IMR-90 (cell line): Measurements from ENCODE around the gene INTS11. TPM values are rescaled to one million over a fixed set of nuclear protein-coding genes. Genes with fewer than 3 reads are reported as not detected.
A peak's percentile ranks its signal among the peaks of the same experiment; 100 is the strongest.

Experiments used
- ATAC-seq: fragments of 200-7000 bp; cut with Tn5 transposase; 2 replicates; pipeline ENCODE4 v1.9.1; 2020; ENCODE audit warnings: low read depth, mild to moderate bottlenecking, moderate library complexity
- BruUV-seq: library from RNA; stranded (reverse); fragments of 400-500 nt; replicated peaks from 2 replicates; lab custom pipeline; 2021; lab: Mats Ljungman, UMichigan
- CTCF ChIA-PET: fragments of 300-600 bp; formaldehyde crosslinking; extraction: SDS; loops from one replicate; lab custom pipeline; 2021; ENCODE audit warnings: antibody characterized with exemption; lab: Yijun Ruan, JAX
- POLR2A ChIA-PET: fragments of 300-600 bp; sonication (Branson Sonifier 250); formaldehyde crosslinking; loops from one replicate; lab custom pipeline; 2022; ENCODE audit warnings: antibody characterized with exemption; ENCODE audit not compliant: unreplicated experiment; lab: Charles Lee
- DNase-seq: peaks from one replicate; pipeline ENCODE4 v3.0.0; 2013
- H2AFZ ChIP-seq: replicated peaks from 2 replicates; pipeline ENCODE3; 2013; ENCODE audit warnings: low read length, mild to moderate bottlenecking; ENCODE audit not compliant: poor library complexity
- H2AK5ac ChIP-seq: 2 replicates; pipeline ENCODE4 v1.6.1; 2013; ENCODE audit warnings: low read depth, low read length, inconsistent platforms
- H2AK9ac ChIP-seq: replicated peaks from 2 replicates; pipeline ENCODE3; 2013; ENCODE audit warnings: mild to moderate bottlenecking, low read depth, low read length, moderate library complexity; ENCODE audit not compliant: poor library complexity
- H2BK120ac ChIP-seq: 2 replicates; pipeline ENCODE4 v1.6.1; 2013; ENCODE audit warnings: low read depth, low read length, inconsistent platforms
- H2BK15ac ChIP-seq: 3 replicates; pipeline ENCODE4 v1.6.1; 2013; ENCODE audit warnings: low read depth, low read length, inconsistent platforms
- H2BK20ac ChIP-seq: 2 replicates; pipeline ENCODE4 v1.6.1; 2013; ENCODE audit warnings: low read depth, mild to moderate bottlenecking, inconsistent platforms, low read length, moderate library complexity
- H2BK5ac ChIP-seq: 2 replicates; pipeline ENCODE4 v1.6.1; 2013; ENCODE audit warnings: mild to moderate bottlenecking, low read depth, low read length, inconsistent platforms; ENCODE audit not compliant: poor library complexity, severe bottlenecking
- H3K14ac ChIP-seq: replicated peaks from 2 replicates; pipeline ENCODE4 v1.6.1; 2013; ENCODE audit warnings: low read depth, low read length, inconsistent platforms
- H3K18ac ChIP-seq: 2 replicates; pipeline ENCODE4 v1.6.1; 2013; ENCODE audit warnings: low read depth, low read length, control low read depth
- H3K23ac ChIP-seq: 2 replicates; pipeline ENCODE4 v1.6.1; 2013; ENCODE audit warnings: low read depth, low read length, inconsistent platforms
- H3K27ac ChIP-seq: 2 replicates; pipeline ENCODE4 v1.5.1; 2013; ENCODE audit warnings: mild to moderate bottlenecking, control low read depth, low read length; ENCODE audit not compliant: insufficient read depth
- H3K27me3 ChIP-seq: 2 replicates; pipeline ENCODE4 v1.6.1; 2013; ENCODE audit warnings: low read length; ENCODE audit not compliant: control insufficient read depth, insufficient read depth
- H3K36me3 ChIP-seq: 2 replicates; pipeline ENCODE4 v1.6.1; 2013; ENCODE audit warnings: low read length, mixed read lengths; ENCODE audit not compliant: control insufficient read depth, insufficient read depth
- H3K4ac ChIP-seq: 2 replicates; pipeline ENCODE4 v1.6.1; 2013; ENCODE audit warnings: low read depth, low read length, inconsistent platforms
- H3K4me1 ChIP-seq: 2 replicates; pipeline ENCODE4 v1.6.1; 2013; ENCODE audit warnings: low read length, mixed read lengths; ENCODE audit not compliant: control insufficient read depth, insufficient read depth
- H3K4me2 ChIP-seq: 2 replicates; pipeline ENCODE4 v1.6.1; 2013; ENCODE audit warnings: low read depth, mild to moderate bottlenecking, control low read depth, low read length, moderate library complexity
- H3K4me3 ChIP-seq: 2 replicates; pipeline ENCODE4 v1.5.1; 2013; ENCODE audit warnings: low read depth, mild to moderate bottlenecking, control low read depth, low read length, moderate library complexity; ENCODE audit not compliant: insufficient read depth
- H3K56ac ChIP-seq: 2 replicates; pipeline ENCODE4 v1.6.1; 2013; ENCODE audit warnings: low read length, inconsistent platforms; ENCODE audit not compliant: insufficient read depth; ENCODE audit errors: extremely low read depth
- H3K79me1 ChIP-seq, 2 experiments: 2 replicates each; pipeline ENCODE4 v1.6.1; 2013; ENCODE audit warnings: low read length in 2 of 2, inconsistent platforms in 1 of 2, low read depth in 1 of 2
- H3K9ac ChIP-seq: 2 replicates; pipeline ENCODE4 v1.6.1; 2013; ENCODE audit warnings: low read depth, low read length, control low read depth
- H3K9me1 ChIP-seq: 2 replicates; pipeline ENCODE4 v1.6.1; 2013; ENCODE audit warnings: low read length, inconsistent platforms; ENCODE audit not compliant: insufficient read depth
- H3K9me3 ChIP-seq: 2 replicates; pipeline ENCODE4 v1.6.1; 2013; ENCODE audit warnings: low read length; ENCODE audit not compliant: control insufficient read depth, insufficient read depth
- H4K20me1 ChIP-seq: 2 replicates; pipeline ENCODE4 v1.6.1; 2013; ENCODE audit warnings: low read length, inconsistent platforms; ENCODE audit not compliant: insufficient read depth
- H4K5ac ChIP-seq: 2 replicates; pipeline ENCODE4 v1.6.1; 2013; ENCODE audit warnings: mild to moderate bottlenecking, low read depth, low read length, control low read depth
- H4K8ac ChIP-seq, 2 experiments: 2 replicates each; pipeline ENCODE4 v1.6.1; 2013; ENCODE audit warnings: low read depth in 2 of 2, low read length in 2 of 2, control low read depth in 1 of 2, inconsistent platforms in 1 of 2
- H4K91ac ChIP-seq: 2 replicates; pipeline ENCODE4 v1.6.1; 2013; ENCODE audit warnings: low read depth, low read length, inconsistent platforms; ENCODE audit not compliant: insufficient read depth
- CTCF ChIP-seq: conservative IDR thresholded peaks from 2 replicates; pipeline ENCODE4 v1.5.1; 2012; ENCODE audit warnings: mild to moderate bottlenecking, low read depth, low read length, improper control_type of control experiment
- MAFK ChIP-seq: IDR thresholded peaks from 2 replicates; pipeline ENCODE4 v1.6.1; 2012; ENCODE audit warnings: low read depth, low read length, improper control_type of control experiment
- MXI1 ChIP-seq: IDR thresholded peaks from 2 replicates; pipeline ENCODE4 v1.6.1; 2012; ENCODE audit warnings: low read depth, mild to moderate bottlenecking, low read length, moderate library complexity, borderline replicate concordance
- RCOR1 ChIP-seq: IDR thresholded peaks from 2 replicates; pipeline ENCODE4 v1.6.1; 2012; ENCODE audit warnings: mild to moderate bottlenecking, low read length, improper control_type of control experiment; ENCODE audit not compliant: insufficient replicate concordance
- RFX5 ChIP-seq: IDR thresholded peaks from 2 replicates; pipeline ENCODE4 v1.8.0; 2012; ENCODE audit warnings: low read depth, mild to moderate bottlenecking, low read length, moderate library complexity
- SMC3 ChIP-seq: fragments of 150-350 bp; IDR thresholded peaks from 2 replicates; pipeline ENCODE4 v1.6.1; 2016; ENCODE audit warnings: low read depth, mild to moderate bottlenecking, antibody characterized with exemption, low read length, moderate library complexity
- WGBS, 2 experiments: methylation state at CpG; one replicate each; pipeline versions ENCODE4 v1.1.5 to v1.1.7; 2013; ENCODE audit warnings: missing lambda C conversion rate in 2 of 2; ENCODE audit not compliant: insufficient read length in 1 of 2; ENCODE audit errors: extremely low coverage in 2 of 2; 5-methylcytosine and 5-hydroxymethylcytosine counted together
- dilution Hi-C: fragments of 300-500 bp; cut with HindIII; formaldehyde crosslinking; loops from one replicate; pipeline ENCODE4 v1.14.3; 2018; ENCODE audit warnings: low sequenced_read_pairs; ENCODE audit not compliant: unreplicated experiment
- in situ Hi-C: fragments of 300-500 bp; cut with MboI; formaldehyde crosslinking; loops from 3 replicates; pipeline ENCODE4 v1.14.3; 2019; ENCODE audit warnings: low sequenced_read_pairs, inconsistent platforms, mixed read lengths
- intact Hi-C: fragments of 100-400 bp; cut with micrococcal nuclease; formaldehyde crosslinking; loops from 2 replicates; pipeline ENCODE4 v1.10.0; 2022
- polyA plus RNA-seq, 3 experiments: library from polyadenylated mRNA; depleted of rRNA; stranded (reverse); fragments of >200 nt; gene quantifications; 2 replicates each; pipeline ENCODE4 v1.2.3, GENCODE V29; 2012; ENCODE audit warnings: low replicate concordance in 1 of 3
- total RNA-seq: library from RNA; depleted of rRNA; stranded (reverse); fragments of >200 nt; gene quantifications from 2 replicates; pipeline ENCODE4 v1.2.3, GENCODE V29; 2012

Gene INTS11
- total and polyA plus RNA-seq, 2 of the 4 experiments (the other 2 are of a cell fraction) = 56.1 to 123 TPM

GRCh38 chr1:1367315-1367714, 42.9 kb upstream of the INTS11 start:
- Histone ChIP-seq H3K9me3 (no peaks in the 10 kb centered on the region), H3K79me1 (peaks cover 0 to 26% of the 10 kb centered on the region in 2 experiments; a peak in 2 of 4 replicates), H3K56ac (no peak overlapping the region), H3K9ac (no peak overlapping the region), H4K5ac (no peak overlapping the region), H2AK9ac (no peak overlapping the region), H2AFZ (peak overlapping the region; percentile 43), H2BK15ac (0 out of 3 replicates have a peak overlapping the region, but pooled peaks have one; percentile 28), H3K27me3 (no peaks in the 10 kb centered on the region), H3K9me1 (0 out of 2 replicates have a peak, but pooled peaks cover 3% of the 10 kb centered on the region), H3K18ac (no peak overlapping the region), H2BK20ac (no peak overlapping the region), H3K4me2 (no peak overlapping the region), H4K8ac (no peak overlapping the region), H3K4ac (no peak overlapping the region), H3K4me3 (no peak overlapping the region), H4K20me1 (0 out of 2 replicates have a peak, but pooled peaks cover 8% of the 10 kb centered on the region), H3K4me1 (peaks cover 7% of the 10 kb centered on the region), H2AK5ac (peak overlapping the region; percentile 63; the same call in 1 of the 2 replicates), H2BK5ac (peak overlapping the region; percentile 45), H3K14ac (no peak overlapping the region), H3K36me3 (peaks cover 2% of the 10 kb centered on the region), H3K23ac (no peak overlapping the region), H2BK120ac (no peak overlapping the region), H3K27ac (no peak overlapping the region), H4K91ac (no peak overlapping the region)
- ChIA-PET CTCF (no interaction called here), POLR2A (no interaction called here)
- intact Hi-C loops (no loop called here), dilution Hi-C loops (no loop called here), in situ Hi-C loops (no loop called here)
- ATAC-seq = no peak
- no TSS peak for BruUV-seq
- 96 to 100% methylated on average over 5 of the region's 5 CpGs for WGBS, 2 experiments
- TF ChIP-seq RFX5 = no peak
- no peak for TF ChIP-seq MXI1
- no peak for TF ChIP-seq RCOR1
- TF ChIP-seq CTCF = no peak
- TF ChIP-seq MAFK = no peak
- no peak for TF ChIP-seq SMC3
- DNase-seq = no peak
